SK-N-SH (cell line): ENCODE data around the gene SPATA31C1.

Experiments used
- CTCF ChIP-seq: fragments of 200-600 bp; sonication (generic); IDR thresholded peaks from 2 replicates; pipeline ENCODE4 v1.6.1; 2017; ENCODE audit warnings: antibody characterized with exemption, mild to moderate bottlenecking, moderate library complexity
- FOXJ3 ChIP-seq: sonication (generic); formaldehyde crosslinking; IDR thresholded peaks from 2 replicates; pipeline ENCODE4 v1.5.1; 2020; ENCODE audit warnings: mild to moderate bottlenecking, missing genetic modification reagents
- NRF1 ChIP-seq: IDR thresholded peaks from 2 replicates; pipeline ENCODE4 v1.6.1; 2012; ENCODE audit warnings: low read depth, mild to moderate bottlenecking, low read length
- SMC3 ChIP-seq: IDR thresholded peaks from 2 replicates; pipeline ENCODE4 v1.6.1; 2012; ENCODE audit warnings: low read depth, low read length, improper control_type of control experiment
- TEAD4 ChIP-seq: IDR thresholded peaks from 2 replicates; pipeline ENCODE4 v1.4.0; 2012; ENCODE audit warnings: mild to moderate bottlenecking, borderline replicate concordance; ENCODE audit not compliant: insufficient read depth
- YY1 ChIP-seq: IDR thresholded peaks from 2 replicates; pipeline ENCODE4 v1.4.0; 2012; ENCODE audit warnings: low read depth, mild to moderate bottlenecking

- TF ChIP-seq CTCF (no peak), SMC3 (no peak), NRF1 (no peak), FOXJ3 (no peak), YY1 (no peak), TEAD4 (no peak)
Observed at GRCh38 chr9:87909310-87910041, 8.3 kb upstream of the SPATA31C1 start.
